Activated CD4-positive, alpha-beta T cell treated with anti-CD3 and anti-CD28 coated beads for 1 hour (primary cell): ENCODE measurements around the gene PRPSAP1.
"Not testable (repeated sequence)": the region's sequence is repeated elsewhere in the genome, so short reads cannot be mapped to it uniquely, and the experiment has no call there.

Source experiments
- DNase-seq: peaks from one replicate; pipeline ENCODE4 v3.0.0-alpha.2; 2020

PRPSAP1 gene

GRCh38 chr17:76357597-76358158, 4.0 kb upstream of the PRPSAP1 start:
- no peak for DNase-seq

DNA sequence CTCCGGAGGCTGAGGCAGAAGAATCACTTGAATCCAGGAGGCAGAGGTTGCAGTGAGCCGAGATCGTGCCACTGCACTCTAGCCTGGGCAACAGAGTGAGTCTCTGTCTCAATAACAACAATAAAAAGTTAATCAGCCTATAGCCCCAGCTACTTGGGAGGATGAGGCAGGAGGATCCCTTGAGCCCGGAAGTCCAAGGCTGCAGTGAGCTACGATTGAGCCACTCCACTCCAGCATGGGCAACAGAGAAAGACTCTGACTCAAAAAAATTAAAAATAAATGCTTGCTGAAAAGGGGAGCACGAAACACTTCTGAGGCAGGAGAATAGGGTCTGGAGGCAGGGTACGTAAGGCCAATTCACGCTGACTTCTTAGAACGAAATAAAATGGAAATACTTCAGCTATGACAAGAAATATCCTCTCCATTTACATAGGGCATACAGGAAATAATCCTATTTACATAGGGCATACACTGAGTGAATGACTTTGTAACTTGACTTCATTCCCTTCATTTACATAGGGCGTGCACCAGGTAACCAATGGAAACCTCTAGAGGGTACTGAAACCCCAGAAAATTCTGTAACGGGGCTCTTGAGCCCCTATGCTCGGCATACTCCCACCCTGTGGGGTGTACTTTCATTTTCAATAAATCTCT, 3.2 kb upstream of the PRPSAP1 start:
- no peak for DNase-seq

- no peak for DNase-seq
These were observed 1.1 kb upstream of the PRPSAP1 start for GRCh38 chr17:76354747-76355310.

DNA sequence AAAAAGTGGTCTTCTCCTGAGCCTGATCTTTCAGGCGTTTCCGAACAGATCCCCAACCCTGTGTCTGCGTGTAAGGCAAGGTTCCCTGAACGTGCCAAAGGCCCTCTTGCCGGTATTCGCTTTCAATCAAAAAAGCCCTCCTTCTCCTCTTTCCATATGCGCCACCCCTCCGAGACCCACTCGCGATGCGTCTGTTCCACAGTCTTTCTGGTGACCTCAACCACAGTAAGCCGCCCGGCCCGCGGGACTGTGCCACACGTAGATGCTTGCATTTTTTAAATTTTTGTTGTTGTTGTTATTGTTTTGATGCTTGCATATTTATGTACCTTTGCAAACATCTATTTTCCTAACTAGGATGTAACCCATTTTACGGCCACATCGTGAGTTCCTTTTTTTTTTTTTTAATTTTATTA, 607 bp upstream of the PRPSAP1 start:
- no peak for DNase-seq

DNA sequence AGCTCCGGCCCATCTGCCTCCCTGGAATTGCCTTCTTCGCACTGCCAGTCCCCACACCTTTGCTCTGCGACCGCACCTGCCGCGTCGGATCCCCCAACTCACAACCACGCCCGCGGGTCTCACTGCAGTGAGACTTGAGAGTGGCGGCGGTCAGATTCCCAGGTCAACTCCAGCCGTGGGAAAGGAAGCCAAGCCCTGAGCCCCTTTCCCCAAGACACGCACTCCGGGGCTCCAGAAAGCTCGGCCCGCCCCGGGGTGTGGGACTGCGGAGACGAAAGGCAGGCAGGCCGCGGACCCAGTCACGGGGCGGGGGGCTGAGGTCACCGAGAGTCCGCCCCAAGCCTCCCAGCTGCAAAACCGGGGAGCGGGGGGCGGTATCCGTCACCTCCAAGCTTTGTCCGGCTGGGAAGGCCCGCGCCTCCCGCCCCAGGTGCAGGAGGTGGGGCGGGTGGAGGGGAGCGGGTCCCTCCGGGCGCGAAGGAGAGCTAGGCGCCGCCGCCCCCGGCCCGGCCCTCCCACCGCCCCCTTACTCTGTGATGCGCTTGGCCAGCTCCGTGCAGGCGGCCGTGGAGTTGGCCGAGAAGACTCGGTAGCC, 615 bp downstream of the PRPSAP1 start:
- no peak for DNase-seq

DNA sequence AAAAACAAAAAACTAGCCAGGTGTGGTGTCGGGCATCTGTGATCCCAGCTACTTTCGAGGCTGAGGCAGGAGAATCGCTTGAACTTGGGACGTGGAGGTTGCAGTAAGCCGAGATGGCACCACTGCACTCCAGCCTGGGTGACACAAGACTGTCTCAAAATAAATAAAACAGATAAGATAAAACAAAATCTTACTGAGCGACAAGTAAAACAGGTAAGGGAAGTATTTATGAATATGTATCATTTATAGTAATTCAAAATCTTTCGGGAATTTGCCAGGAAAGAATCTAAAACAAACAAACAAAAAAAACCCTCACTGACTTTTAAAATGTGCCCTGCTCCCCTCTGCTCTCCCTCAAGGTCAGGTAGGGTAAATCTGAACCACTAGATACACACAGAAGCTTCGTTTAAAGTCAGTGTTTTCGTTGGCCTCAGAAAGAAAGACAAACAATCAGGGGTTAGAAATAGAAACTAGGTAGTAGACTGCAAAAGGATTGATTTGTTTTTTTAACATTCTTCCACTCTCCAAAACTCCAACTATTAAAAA, 2.1 kb downstream of the PRPSAP1 start:
- no peak for DNase-seq

DNA sequence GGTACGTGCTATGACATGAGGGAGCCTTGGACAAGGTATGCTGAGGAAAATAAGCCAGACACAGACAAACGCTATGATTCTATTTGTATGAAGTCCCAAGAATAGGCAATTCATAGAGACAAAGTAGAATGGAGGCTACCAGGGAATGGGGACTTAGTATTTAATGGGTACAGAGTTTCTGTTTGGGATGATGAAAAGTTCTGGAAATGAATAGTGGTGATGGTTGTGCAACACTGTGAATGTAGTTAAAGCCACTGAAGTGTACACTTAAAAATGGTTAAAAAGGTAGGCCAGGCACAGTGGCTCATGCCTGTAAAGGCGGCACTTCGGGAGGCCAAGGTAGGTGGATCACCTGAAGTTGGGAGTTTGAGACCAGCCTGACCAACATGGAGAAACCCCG, 3.3 kb downstream of the PRPSAP1 start:
- no peak for DNase-seq

DNA sequence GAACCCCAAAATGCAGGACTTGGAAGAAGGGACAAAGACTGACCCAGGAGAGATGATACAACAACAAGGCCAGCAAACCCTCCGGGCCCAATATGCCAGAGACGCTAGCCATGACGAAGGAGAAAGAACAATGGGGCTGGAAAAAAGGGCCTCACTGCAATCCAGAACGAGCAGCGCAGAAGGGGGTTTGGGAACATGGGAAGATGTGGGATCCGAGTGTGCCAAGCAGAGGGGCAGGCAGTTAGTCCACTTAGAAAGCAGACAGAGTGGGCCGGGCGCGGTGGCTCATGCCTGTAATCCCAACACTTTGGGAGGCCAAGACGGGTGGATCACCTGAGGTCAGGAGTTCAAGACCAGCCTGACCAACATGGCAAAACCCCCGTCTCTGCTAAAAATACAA, 6.8 kb downstream of the PRPSAP1 start:
- not testable (repeated sequence) for DNase-seq

- no peak for DNase-seq
These were observed 8.2 kb downstream of the PRPSAP1 start for GRCh38 chr17:76345377-76345974.

GRCh38 chr17:76343106-76343505, 10.6 kb downstream of the PRPSAP1 start:
- DNase-seq: no peak

GRCh38 chr17:76341301-76341700, 12.4 kb downstream of the PRPSAP1 start:
- DNase-seq: no peak

- no peak for DNase-seq
These were observed 16.3 kb downstream of the PRPSAP1 start for GRCh38 chr17:76337413-76337777.

- no peak for DNase-seq
These were observed 16.8 kb downstream of the PRPSAP1 start for GRCh38 chr17:76336756-76337412.

DNA sequence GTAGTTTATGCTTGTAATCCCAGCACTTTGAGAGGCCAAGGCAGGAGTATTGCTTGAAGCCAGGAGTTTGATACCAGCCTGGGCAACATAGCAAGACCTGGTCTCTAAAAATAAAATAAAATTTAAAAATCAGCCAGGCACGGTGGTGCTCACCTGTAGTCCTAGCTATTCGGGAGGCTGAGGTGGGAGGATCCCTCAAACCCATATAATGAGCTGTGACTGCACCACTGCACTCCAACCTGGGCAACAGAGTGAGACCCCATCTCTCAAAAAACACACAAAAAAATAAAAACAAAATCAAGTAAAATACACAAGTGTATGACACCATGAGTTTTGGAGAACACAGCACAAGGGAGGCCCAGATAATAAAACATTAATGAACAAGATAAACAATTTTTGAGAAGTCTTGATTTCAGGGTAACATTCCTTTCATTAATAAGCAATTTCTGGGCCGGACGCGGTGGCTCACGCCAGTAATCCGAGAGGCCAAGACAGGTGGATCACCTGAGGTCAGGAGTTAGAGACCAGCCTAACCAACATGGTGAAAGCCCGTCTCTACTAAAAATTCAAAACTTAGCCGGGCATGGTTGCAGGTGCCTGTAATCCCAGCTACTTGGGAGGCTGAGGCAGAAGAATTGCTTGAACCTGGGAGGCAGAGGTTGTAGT, 17.9 kb downstream of the PRPSAP1 start:
- no peak for DNase-seq

- DNase-seq: no peak
These were observed 19.8 kb downstream of the PRPSAP1 start for GRCh38 chr17:76333673-76334505.

DNA sequence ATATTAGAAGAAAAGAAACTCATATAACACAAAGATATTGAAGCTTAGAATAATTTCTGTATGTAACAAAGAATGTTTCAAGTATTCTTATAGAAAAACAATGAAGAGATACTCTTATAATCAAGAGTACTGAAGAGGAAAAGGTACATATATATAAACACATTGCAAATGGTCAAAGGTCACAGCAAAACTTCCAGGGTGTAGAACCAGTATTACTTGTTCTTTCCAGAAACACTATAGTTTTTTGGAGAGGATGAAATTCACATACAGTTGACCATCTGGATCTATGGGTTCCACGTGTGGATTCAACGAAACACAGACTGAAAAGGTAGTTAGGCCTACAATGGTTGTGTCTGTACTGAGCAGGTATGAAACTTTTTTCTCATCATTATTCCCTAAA, 22.6 kb downstream of the PRPSAP1 start:
- DNase-seq: no peak

DNA sequence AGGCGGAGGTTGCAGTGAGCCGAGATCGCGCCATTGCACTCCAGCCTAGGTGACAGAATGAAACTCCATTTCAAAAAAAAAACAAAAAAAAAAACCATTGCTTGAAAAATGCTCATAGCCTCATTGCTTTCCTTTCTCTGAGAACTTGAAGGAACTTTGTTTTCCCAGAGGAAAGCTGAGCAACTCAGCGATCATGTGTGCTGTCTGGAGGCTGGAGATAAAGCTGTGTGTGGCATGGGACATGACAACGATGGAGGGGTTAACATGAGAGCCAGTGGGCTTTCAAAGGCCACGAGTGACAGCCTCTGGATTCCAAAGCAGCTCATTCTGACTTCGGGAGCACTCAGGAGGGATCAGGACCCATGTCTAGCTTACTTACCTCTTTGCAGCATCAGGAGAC, 24.1 kb downstream of the PRPSAP1 start:
- no peak for DNase-seq

GRCh38 chr17:76327696-76328095, 26.0 kb downstream of the PRPSAP1 start:
- no peak for DNase-seq

DNA sequence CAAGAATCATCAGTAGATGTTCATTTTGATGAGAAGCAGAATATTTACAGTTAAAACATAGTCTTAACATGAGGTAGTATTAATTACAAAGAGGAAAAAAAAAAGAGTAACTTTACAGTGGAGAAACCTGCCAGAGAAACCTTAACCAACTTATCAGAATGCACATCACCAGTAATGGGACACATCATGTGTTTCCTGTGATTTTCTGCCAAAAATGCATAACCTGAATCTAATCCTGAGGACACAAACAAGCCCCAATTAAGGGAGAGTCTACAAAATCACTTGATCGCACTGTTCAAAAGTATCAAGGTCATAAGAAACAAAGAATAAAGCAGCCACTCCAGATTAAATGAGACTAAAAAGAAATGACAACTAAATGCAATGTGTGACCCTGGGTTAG, 27.4 kb downstream of the PRPSAP1 start:
- DNase-seq: no peak

- no peak for DNase-seq
These were observed 35.1 kb downstream of the PRPSAP1 start for GRCh38 chr17:76318586-76318985.

DNA sequence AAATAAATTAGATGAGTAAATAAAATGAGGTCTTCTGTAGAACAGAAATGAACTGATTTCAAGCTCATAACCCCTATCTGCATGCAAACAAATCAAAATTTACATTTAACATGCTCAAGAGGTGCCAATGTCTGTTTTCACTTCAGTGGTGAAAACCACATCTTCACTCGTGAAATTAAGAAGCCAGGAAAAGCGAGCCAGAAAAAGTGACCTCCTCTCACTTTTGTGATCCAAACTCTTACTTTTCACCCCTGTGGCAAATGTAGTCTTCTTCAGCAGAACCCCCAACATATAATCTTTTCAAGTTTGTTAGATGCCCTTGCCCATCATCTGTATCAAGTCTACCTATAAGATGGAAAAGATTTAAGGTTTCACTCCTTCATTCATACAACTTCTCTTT, 36.2 kb downstream of the PRPSAP1 start:
- DNase-seq: no peak
